GM21619 (cell line): Measurements from ENCODE around the gene MERTK.
"Not testable (repeated sequence)": the region's sequence is repeated elsewhere in the genome, so short reads cannot be mapped to it uniquely, and the experiment has no call there.

Source experiments
- ATAC-seq: cut with Tn5 transposase; IDR thresholded peaks from one replicate; pipeline ENCODE4 v1.9.1; 2021; ENCODE audit not compliant: unreplicated experiment

Gene MERTK

GRCh38 chr2:111909079-111909478 is 10.7 kb downstream of the MERTK start:
- no peak for ATAC-seq

GRCh38 chr2:111909997-111910396 is 11.6 kb downstream of the MERTK start:
- ATAC-seq = not testable (repeated sequence)

GRCh38 chr2:111910609-111911277 is 12.3 kb downstream of the MERTK start:
- ATAC-seq = no peak

GRCh38 chr2:111911295-111911977 is 13.0 kb downstream of the MERTK start:
- ATAC-seq = not testable (repeated sequence)

- ATAC-seq = no peak
These were observed 14.1 kb downstream of the MERTK start for GRCh38 chr2:111912547-111912946.

GRCh38 chr2:111917106-111917505 is 18.7 kb downstream of the MERTK start:
- no peak for ATAC-seq

- no peak for ATAC-seq
These were observed 20.0 kb downstream of the MERTK start for GRCh38 chr2:111918383-111918806.

GRCh38 chr2:111919365-111919764 is 21.0 kb downstream of the MERTK start:
- no peak for ATAC-seq

GRCh38 chr2:111919794-111920608 is 21.6 kb downstream of the MERTK start:
- no peak for ATAC-seq

- no peak for ATAC-seq
These were observed 24.9 kb downstream of the MERTK start for GRCh38 chr2:111923276-111923804.

GRCh38 chr2:111924617-111925107 is 26.3 kb downstream of the MERTK start:
- no peak for ATAC-seq

GRCh38 chr2:111927723-111928122 is 29.3 kb downstream of the MERTK start:
- no peak for ATAC-seq

- ATAC-seq = no peak
These were observed 32.0 kb downstream of the MERTK start for GRCh38 chr2:111930409-111930808.

GRCh38 chr2:111930875-111931274 is 32.5 kb downstream of the MERTK start:
- ATAC-seq = no peak

- no peak for ATAC-seq
These were observed 34.5 kb downstream of the MERTK start for GRCh38 chr2:111932841-111933291.

GRCh38 chr2:111933900-111934299 is 35.5 kb downstream of the MERTK start:
- not testable (repeated sequence) for ATAC-seq

- ATAC-seq = no peak
These were observed 38.5 kb downstream of the MERTK start for GRCh38 chr2:111936881-111937280.

- ATAC-seq = no peak
These were observed 40.0 kb downstream of the MERTK start for GRCh38 chr2:111938392-111938791.

GRCh38 chr2:111940333-111941196 is 42.2 kb downstream of the MERTK start:
- ATAC-seq = no peak

GRCh38 chr2:111941531-111941930 is 43.1 kb downstream of the MERTK start:
- no peak for ATAC-seq
